Measurements from ENCODE around the gene DBNDD2. TPM values are rescaled to one million over a fixed set of nuclear protein-coding genes. Genes with fewer than 3 reads are reported as not detected.

DBNDD2 gene
- total and polyA plus RNA-seq, 10 donors: 15.8 to 38.5 (median 29.2) TPM

DNA sequence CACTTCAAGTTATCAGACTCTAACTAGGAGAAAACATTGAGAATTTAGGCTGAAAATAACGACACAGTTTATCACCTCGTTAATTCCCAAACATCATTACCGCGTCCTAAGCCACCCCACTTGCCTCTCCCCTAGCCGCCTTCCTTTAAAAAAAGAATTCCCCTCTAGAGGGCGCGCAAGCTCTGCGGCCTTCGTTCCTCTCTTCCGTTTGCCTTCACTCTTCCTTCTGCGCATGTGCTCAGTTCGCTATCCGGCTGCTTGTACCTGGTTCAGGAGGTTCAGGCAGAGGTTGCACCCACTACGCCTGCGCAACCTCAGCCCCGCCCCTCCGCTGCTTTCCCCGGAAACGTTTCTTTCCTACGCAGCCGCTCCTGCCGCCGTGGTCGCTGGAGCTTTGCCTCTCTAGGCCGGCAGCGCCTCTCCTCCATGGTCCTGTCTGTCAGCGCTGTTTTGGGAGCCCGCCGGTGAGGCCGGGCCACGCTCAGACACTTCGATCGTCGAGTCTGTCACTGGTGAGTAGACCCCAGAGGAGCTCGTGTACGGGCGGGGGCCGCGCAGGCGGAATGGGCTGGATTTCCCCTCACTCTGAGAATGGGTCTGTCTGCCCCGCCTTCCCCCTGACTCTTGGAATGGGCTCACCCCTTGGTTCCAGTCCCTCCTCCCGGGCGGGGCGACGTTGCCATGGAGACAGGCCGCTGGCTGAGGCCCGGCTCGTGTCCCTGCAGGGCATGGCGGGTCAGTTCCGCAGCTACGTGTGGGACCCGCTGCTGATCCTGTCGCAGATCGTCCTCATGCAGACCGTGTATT is 45.1 kb upstream of the DBNDD2 start, which contains the start of gene SYS1:
Gene SYS1 (plus strand): TSS at position 353 of the 807 bp plus-strand sequence. CDS start 376 bp downstream, at position 729.
- Histone ChIP-seq H3K27ac (peak within 1 kb of the TSS; percentile 93 to 98 (median 96)), H3K27me3 (replicated peaks in 1 of 7) (no peaks in the 10 kb centered on the region), H3K36me3 (peaks cover 0 to 33% (median 29%) of the 10 kb centered on the region in 6 donors), H3K4me1 (peaks cover 23 to 95% (median 74%) of the 10 kb centered on the region in 6 donors), H3K4me3 (peak within 1 kb of the TSS; percentile 58 to 93 (median 80)), H3K9me3 (no peaks in the 10 kb centered on the region)
- intact Hi-C loops (cut with DNase I; ENCODE audit: low total_unique reads): no loop called here
- peak; percentile 99 for DNase-seq
- 0 to 1% (median 0%) methylated on average over 33 to 55 of the region's 55 CpGs for whole genome bisulfite sequencing, 5 donors
- peak; percentile 97 to 99 (median 99) for TF ChIP-seq POLR2AphosphoS5 (IDR thresholded peaks at IDR 0.05)
- TF ChIP-seq POLR2A (IDR thresholded peaks at IDR 0.05): peak; percentile 50 to 84 (median 51)
- TF ChIP-seq, protein P1, sequence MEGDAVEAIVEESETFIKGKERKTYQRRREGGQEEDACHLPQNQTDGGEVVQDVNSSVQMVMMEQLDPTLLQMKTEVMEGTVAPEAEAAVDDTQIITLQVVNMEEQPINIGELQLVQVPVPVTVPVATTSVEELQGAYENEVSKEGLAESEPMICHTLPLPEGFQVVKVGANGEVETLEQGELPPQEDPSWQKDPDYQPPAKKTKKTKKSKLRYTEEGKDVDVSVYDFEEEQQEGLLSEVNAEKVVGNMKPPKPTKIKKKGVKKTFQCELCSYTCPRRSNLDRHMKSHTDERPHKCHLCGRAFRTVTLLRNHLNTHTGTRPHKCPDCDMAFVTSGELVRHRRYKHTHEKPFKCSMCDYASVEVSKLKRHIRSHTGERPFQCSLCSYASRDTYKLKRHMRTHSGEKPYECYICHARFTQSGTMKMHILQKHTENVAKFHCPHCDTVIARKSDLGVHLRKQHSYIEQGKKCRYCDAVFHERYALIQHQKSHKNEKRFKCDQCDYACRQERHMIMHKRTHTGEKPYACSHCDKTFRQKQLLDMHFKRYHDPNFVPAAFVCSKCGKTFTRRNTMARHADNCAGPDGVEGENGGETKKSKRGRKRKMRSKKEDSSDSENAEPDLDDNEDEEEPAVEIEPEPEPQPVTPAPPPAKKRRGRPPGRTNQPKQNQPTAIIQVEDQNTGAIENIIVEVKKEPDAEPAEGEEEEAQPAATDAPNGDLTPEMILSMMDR (IDR thresholded peaks at IDR 0.05 in 8 of 11, conservative IDR thresholded peaks at IDR 0.05 in 3 of 11): peak; percentile 86 to 99 (median 91)

DNA sequence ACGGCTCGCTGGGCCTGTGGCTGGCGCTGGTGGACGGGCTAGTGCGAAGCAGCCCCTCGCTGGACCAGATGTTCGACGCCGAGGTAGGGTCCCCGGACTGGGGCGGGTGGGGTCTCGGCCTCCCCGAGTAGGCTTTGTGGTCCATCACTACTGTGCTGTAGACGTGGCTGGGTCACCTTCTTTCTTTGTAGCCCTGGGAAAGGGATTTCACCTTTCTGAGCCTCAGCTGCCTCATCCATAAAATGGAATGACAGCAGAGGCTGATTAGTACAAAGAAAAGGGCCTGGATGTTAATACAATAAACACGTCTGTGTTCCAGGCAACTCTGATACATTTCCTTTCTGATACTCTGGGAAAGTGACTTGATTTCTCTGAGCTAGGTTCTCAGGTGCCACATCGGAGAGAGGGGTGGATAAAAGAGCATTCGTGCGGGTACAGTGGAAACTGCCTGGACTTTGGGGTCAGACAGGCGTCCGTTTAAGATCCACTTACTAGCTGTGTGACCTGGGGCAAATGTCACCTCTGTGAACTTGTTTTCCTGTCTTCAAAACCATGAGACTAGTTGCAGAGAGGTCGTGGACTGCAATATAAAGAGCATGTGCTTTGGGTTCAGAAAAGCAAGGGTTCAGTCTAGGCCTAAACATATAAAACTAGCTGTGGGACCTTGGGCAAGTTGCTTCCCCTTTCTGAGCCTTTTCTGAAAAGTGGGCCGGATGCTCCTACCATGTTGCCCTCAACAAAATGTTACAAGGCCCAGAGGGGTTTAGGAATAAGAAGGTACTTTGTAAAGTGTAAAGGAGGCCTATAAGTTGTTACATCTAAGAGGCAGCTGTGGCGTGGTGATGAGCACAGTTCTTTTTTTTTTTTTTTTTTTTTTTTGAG is 44.2 kb upstream of the DBNDD2 start:
- 20 to 63% (median 25%) methylated on average over 9 to 23 of the region's 23 CpGs for WGBS, 5 donors
- TF ChIP-seq POLR2AphosphoS5 (IDR thresholded peaks at IDR 0.05) (no peak), POLR2A (IDR thresholded peaks at IDR 0.05) (no peak)
- TF ChIP-seq, protein P1 (IDR thresholded peaks at IDR 0.05 in 8 of 11, conservative IDR thresholded peaks at IDR 0.05 in 3 of 11): no peak
- no peaks in the 10 kb centered on the region for H3K9me3 ChIP-seq
- no peak for DNase-seq
- H3K27me3 ChIP-seq (replicated peaks in 1 of 7): no peaks in the 10 kb centered on the region
- H3K4me3 ChIP-seq: peak overlapping the region; percentile 58 to 93 (median 80)
- H3K27ac ChIP-seq: peak overlapping the region; percentile 93 to 98 (median 96)
- H3K36me3 ChIP-seq: peaks cover 0 to 41% (median 30%) of the 10 kb centered on the region in 6 donors
- intact Hi-C loops (cut with DNase I; ENCODE audit: low total_unique reads): no loop called here
- peaks cover 28 to 95% (median 76%) of the 10 kb centered on the region in 6 donors for H3K4me1 ChIP-seq

DNA sequence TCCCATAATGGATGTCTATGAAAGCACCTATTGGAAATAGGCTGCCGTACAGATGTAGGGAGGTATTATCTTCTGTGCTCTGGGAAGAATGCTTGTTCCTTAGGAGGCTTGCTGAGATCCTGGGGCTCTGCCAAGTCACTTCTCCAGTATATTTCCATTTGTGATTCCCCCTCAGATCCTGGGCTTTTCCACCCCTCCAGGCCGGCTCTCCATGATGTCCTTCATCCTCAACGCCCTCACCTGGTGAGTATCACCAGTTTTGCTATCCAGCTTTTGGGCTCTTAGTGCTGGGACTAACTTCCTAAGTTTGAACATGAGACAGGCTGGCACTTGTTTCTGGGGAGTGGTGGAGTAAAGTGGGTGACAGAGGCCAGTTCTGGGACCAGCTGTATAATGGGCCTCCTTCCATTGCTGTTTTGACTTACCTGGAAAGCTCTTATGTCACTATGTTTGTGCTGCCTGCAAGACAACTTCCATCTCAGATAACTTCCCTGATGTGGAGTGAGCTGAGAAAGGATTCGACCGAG is 42.6 kb upstream of the DBNDD2 start:
- Histone ChIP-seq H3K27ac (no peak overlapping the region), H3K36me3 (peaks cover 0 to 50% (median 30%) of the 10 kb centered on the region in 6 donors), H3K9me3 (no peaks in the 10 kb centered on the region), H3K27me3 (replicated peaks in 1 of 7) (no peaks in the 10 kb centered on the region), H3K4me3 (no peak overlapping the region), H3K4me1 (peaks cover 31 to 96% (median 74%) of the 10 kb centered on the region in 6 donors)
- WGBS, 5 donors: 91 to 94% (median 94%) methylated on average over 5 of the region's 5 CpGs
- TF ChIP-seq POLR2A (IDR thresholded peaks at IDR 0.05): no peak
- TF ChIP-seq POLR2AphosphoS5 (IDR thresholded peaks at IDR 0.05): no peak
- TF ChIP-seq, protein P1 (IDR thresholded peaks at IDR 0.05 in 8 of 11, conservative IDR thresholded peaks at IDR 0.05 in 3 of 11): no peak
- intact Hi-C loops (cut with DNase I; ENCODE audit: low total_unique reads): no loop called here
- DNase-seq: no peak
